Measurements from ENCODE around the gene ADAMTS4.

ADAMTS4 gene

GRCh38 chr1:161153682-161154337, 45.0 kb downstream of the ADAMTS4 start, which contains the start of gene UFC1:
TSS of gene UFC1 (plus strand) at chr1:161153978. CDS start at chr1:161153998, 20 bp downstream.
- DNase-seq (ENCODE audit: low read depth in 2 of 2), result peak; percentile 66 to 77

GRCh38 chr1:161153176-161153575, 45.7 kb downstream of the ADAMTS4 start:
- DNase-seq (ENCODE audit: low read depth in 2 of 2), result no peak

- no peak for DNase-seq (ENCODE audit: low read depth in 2 of 2)
Measured at GRCh38 chr1:161145832-161146231, 53.0 kb downstream of the ADAMTS4 start.

DNA sequence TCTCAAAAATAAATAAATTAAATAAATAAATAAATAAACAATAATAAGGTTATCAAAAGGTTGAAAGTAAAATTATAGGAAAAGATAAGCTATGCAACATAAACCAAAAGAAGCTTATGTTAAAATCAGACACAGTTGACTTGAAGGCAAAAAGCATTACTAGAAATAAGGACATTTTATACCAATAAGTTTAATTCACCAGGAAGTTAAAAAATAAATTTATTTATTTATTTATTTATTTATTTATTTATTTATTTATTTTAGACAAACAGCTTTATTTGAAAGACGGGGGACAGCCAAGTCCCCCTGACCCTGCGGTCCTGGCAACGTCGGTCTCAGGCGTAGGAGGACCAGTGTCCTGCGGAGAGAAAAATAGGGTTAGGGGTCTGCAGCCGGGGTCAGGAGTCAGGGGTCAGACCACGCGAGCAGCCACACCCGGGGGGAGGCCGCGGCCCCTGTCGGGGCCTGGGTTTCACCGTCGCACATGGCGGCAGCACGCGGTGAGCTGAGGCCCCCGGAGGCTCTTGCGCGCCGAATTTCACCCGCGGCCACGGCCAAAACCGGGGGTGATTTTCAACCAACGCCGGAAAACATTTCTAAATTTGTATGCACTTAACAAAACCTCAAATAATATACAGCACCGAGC, 58.0 kb downstream of the ADAMTS4 start:
- DNase-seq (ENCODE audit: low read depth in 2 of 2), result no peak

GRCh38 chr1:161139766-161140165, 59.1 kb downstream of the ADAMTS4 start:
- DNase-seq (ENCODE audit: low read depth in 2 of 2), result no peak

DNA sequence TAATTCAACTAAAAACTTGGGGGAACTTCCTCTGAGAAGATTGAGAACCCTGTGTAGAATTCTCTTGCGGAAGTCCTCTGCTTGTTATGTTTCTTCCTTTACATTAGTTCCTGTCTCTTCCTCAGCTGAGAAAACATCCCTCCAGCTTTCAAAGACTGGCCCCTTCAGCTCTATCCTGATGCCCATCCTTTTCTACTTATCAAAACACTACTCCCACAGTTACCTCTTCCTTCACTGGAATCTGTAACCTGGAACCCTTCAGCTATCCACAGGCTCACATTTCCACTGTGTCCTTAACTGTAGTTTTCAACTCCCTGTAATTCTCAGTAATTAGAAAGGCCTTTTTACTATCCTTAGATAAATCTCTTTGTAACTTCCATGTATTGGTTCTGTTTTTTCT, 60.4 kb downstream of the ADAMTS4 start:
- DNase-seq (ENCODE audit: low read depth in 2 of 2), result no peak

DNA sequence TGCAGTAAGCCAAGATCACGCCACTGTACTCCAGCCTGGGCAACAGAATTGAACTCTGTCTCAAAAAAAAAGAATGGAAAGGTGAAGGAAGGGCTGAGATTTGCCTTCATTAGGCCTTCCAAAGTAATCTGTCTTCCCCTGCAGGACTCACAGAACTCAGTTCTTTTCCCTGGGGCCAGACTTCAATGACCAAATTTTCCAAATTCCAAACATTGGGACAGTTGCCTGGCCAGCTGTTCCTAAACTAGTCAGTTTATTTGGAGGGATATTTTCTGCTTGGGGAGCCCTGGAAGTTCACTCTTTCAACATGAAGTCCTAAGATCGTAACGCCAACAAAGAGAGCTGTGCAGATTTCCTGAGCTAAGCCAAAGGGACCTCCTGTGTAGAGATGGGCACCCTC, 61.0 kb downstream of the ADAMTS4 start:
- DNase-seq (ENCODE audit: low read depth in 2 of 2), result no peak
